22Rv1 (cell line): ENCODE measurements around the gene TMEM144.

Experiments used
- ZFX ChIP-seq: fragments of 450-650 bp; IDR thresholded peaks from 2 replicates; pipeline ENCODE4 v1.6.1; 2017; ENCODE audit warnings: antibody characterized with exemption, borderline replicate concordance
- TF ChIP-seq, protein P1 (sequence below): fragments of 450-650 bp; IDR thresholded peaks from 2 replicates; pipeline ENCODE4 v1.5.1; 2017; ENCODE audit warnings: mild to moderate bottlenecking

DNA sequence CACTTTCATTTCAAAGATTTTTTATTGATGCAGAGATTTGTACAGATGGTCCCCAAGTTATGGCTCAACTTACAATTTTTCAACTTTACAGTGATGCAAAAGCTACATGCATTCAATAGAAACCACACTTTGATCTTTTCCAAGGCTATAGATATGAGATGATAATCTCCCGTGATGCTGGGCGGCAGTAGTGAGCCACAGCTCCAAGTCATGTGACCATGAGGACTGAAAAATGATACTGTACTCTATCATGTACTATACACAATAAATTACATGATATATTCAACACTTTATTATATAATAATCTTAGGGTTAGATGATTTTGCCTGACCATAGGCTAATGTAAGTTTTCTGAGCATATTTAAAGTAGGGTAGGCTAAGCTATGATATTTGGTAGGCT, 23.5 kb upstream of the TMEM144 start:
- TF ChIP-seq, protein P1, sequence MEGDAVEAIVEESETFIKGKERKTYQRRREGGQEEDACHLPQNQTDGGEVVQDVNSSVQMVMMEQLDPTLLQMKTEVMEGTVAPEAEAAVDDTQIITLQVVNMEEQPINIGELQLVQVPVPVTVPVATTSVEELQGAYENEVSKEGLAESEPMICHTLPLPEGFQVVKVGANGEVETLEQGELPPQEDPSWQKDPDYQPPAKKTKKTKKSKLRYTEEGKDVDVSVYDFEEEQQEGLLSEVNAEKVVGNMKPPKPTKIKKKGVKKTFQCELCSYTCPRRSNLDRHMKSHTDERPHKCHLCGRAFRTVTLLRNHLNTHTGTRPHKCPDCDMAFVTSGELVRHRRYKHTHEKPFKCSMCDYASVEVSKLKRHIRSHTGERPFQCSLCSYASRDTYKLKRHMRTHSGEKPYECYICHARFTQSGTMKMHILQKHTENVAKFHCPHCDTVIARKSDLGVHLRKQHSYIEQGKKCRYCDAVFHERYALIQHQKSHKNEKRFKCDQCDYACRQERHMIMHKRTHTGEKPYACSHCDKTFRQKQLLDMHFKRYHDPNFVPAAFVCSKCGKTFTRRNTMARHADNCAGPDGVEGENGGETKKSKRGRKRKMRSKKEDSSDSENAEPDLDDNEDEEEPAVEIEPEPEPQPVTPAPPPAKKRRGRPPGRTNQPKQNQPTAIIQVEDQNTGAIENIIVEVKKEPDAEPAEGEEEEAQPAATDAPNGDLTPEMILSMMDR: no peak
- no peak for TF ChIP-seq ZFX
